ENCODE measurements around the gene MSMO1. TPM values are rescaled to one million over a fixed set of nuclear protein-coding genes. Genes with fewer than 3 reads are reported as not detected.

Gene MSMO1
- total and polyA plus RNA-seq, 9 donors: 16.7 to 199 (median 25.7) TPM

GRCh38 chr4:165382640-165383039, 55.2 kb downstream of the MSMO1 start:
- Histone ChIP-seq H3K4me3 (no peak overlapping the region), H3K27ac (no peak overlapping the region), H3K4me1 (ENCODE audit: insufficient read depth) (peaks cover 2% of the 10 kb centered on the region), H3K9me3 (no peaks in the 10 kb centered on the region), H3K36me3 (no peaks in the 10 kb centered on the region), H3K27me3 (no peaks in the 10 kb centered on the region)
- intact Hi-C loops (cut with DNase I): no loop called here
- no peak for TF ChIP-seq POLR2A (IDR thresholded peaks at IDR 0.05)
- no peak for TF ChIP-seq EP300 (IDR thresholded peaks at IDR 0.05)
- no peak for TF ChIP-seq CTCF (IDR thresholded peaks at IDR 0.05)
- WGBS, 3 donors: 97 to 100% (median 97%) methylated on average over 1 of the region's 1 CpG
- DNase-seq: no peak

GRCh38 chr4:165383591-165384073, 56.2 kb downstream of the MSMO1 start:
- intact Hi-C loops (cut with DNase I): no loop called here
- no peak for DNase-seq
- WGBS, 3 donors: 46 to 57% (median 56%) methylated on average over 4 of the region's 4 CpGs
- no peak overlapping the region for H3K4me3 ChIP-seq
- H3K4me1 ChIP-seq (ENCODE audit: insufficient read depth): peaks cover 2% of the 10 kb centered on the region
- no peak overlapping the region for H3K27ac ChIP-seq
- H3K9me3 ChIP-seq: no peaks in the 10 kb centered on the region
- no peak for TF ChIP-seq POLR2A (IDR thresholded peaks at IDR 0.05)
- TF ChIP-seq CTCF (IDR thresholded peaks at IDR 0.05): no peak
- TF ChIP-seq EP300 (IDR thresholded peaks at IDR 0.05): no peak
- no peaks in the 10 kb centered on the region for H3K27me3 ChIP-seq
- H3K36me3 ChIP-seq: no peaks in the 10 kb centered on the region

- 63 to 95% (median 77%) methylated on average over 3 of the region's 3 CpGs for WGBS, 3 donors
- intact Hi-C loops (cut with DNase I): no loop called here
These were observed 56.7 kb downstream of the MSMO1 start for GRCh38 chr4:165384186-165384585.

GRCh38 chr4:165384598-165384997, 57.1 kb downstream of the MSMO1 start:
- Histone ChIP-seq H3K4me1 (ENCODE audit: insufficient read depth) (peaks cover 2% of the 10 kb centered on the region), H3K27ac (no peak overlapping the region), H3K4me3 (no peak overlapping the region), H3K36me3 (no peaks in the 10 kb centered on the region), H3K27me3 (no peaks in the 10 kb centered on the region), H3K9me3 (no peaks in the 10 kb centered on the region)
- TF ChIP-seq POLR2A (IDR thresholded peaks at IDR 0.05) (no peak), EP300 (IDR thresholded peaks at IDR 0.05) (no peak), CTCF (IDR thresholded peaks at IDR 0.05) (no peak)
- WGBS, 3 donors: 90 to 100% (median 94%) methylated on average over 1 of the region's 1 CpG
- intact Hi-C loops (cut with DNase I): no loop called here
- DNase-seq: no peak

More at GRCh38 chr4:165384186-165384585, 56.7 kb downstream of the MSMO1 start:
- peaks cover 2% of the 10 kb centered on the region for H3K4me1 ChIP-seq (ENCODE audit: insufficient read depth)
- H3K27me3 ChIP-seq: no peaks in the 10 kb centered on the region
- no peak overlapping the region for H3K27ac ChIP-seq
- DNase-seq: no peak
- no peaks in the 10 kb centered on the region for H3K9me3 ChIP-seq
- H3K36me3 ChIP-seq: no peaks in the 10 kb centered on the region
- no peak overlapping the region for H3K4me3 ChIP-seq
- TF ChIP-seq CTCF (IDR thresholded peaks at IDR 0.05): no peak
- no peak for TF ChIP-seq POLR2A (IDR thresholded peaks at IDR 0.05)
- TF ChIP-seq EP300 (IDR thresholded peaks at IDR 0.05): no peak
